PFSK-1 (cell line): ENCODE data around the gene CARD18.

Experiments used
- FOXP2 ChIP-seq: optimal IDR thresholded peaks from 2 replicates; pipeline ENCODE3; 2011; ENCODE audit warnings: borderline replicate concordance, control low read depth, inconsistent platforms; ENCODE audit not compliant: insufficient read depth; ENCODE audit errors: extremely low read length, extremely low read depth
- POLR2AphosphoS5 ChIP-seq: IDR thresholded peaks from 2 replicates; pipeline ENCODE4 v1.6.1; 2012; ENCODE audit warnings: low read depth, mild to moderate bottlenecking, control low read depth, low read length, moderate library complexity
- SIN3A ChIP-seq: IDR thresholded peaks from 2 replicates; pipeline ENCODE4 v1.6.1; 2012; ENCODE audit warnings: mild to moderate bottlenecking, low read length, moderate library complexity, borderline replicate concordance; ENCODE audit not compliant: insufficient read depth
- TAF1 ChIP-seq: IDR thresholded peaks from 2 replicates; pipeline ENCODE4 v1.6.1; 2012; ENCODE audit warnings: low read length, control low read depth, borderline replicate concordance; ENCODE audit not compliant: insufficient read depth
- TF ChIP-seq, protein P1 (sequence below), 2 experiments: IDR thresholded peaks; 2 replicates each; pipeline versions ENCODE4 v1.6.1 to v1.8.0; 2011 to 2012; ENCODE audit warnings: low read depth in 2 of 2, low read length in 2 of 2, control low read depth in 1 of 2, inconsistent platforms in 1 of 2, mild to moderate bottlenecking in 1 of 2, moderate library complexity in 1 of 2; ENCODE audit not compliant: insufficient read depth in 1 of 2

The CARD18 gene

DNA sequence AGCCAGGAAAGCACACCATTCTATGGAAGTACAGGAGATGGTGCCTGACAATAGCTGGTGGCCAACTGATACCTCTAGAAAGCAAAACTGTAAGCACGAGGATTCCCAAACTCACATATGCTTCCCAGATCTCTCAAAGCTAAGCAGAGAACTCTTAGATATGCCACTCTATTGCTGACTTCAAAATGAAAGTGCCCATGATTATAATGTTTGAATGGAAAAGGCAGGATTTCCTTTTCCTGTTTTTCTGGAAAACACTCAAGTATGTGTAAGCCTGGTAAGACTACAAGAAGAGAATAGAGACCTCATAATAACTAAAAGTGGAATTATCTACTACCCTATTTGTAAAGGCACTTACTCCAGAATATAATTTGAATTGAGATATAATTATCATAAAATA, 2.6 kb upstream of the CARD18 start:
- no peak for TF ChIP-seq SIN3A
- no peak for TF ChIP-seq POLR2AphosphoS5
- TF ChIP-seq TAF1 = no peak
- TF ChIP-seq, protein P1, sequence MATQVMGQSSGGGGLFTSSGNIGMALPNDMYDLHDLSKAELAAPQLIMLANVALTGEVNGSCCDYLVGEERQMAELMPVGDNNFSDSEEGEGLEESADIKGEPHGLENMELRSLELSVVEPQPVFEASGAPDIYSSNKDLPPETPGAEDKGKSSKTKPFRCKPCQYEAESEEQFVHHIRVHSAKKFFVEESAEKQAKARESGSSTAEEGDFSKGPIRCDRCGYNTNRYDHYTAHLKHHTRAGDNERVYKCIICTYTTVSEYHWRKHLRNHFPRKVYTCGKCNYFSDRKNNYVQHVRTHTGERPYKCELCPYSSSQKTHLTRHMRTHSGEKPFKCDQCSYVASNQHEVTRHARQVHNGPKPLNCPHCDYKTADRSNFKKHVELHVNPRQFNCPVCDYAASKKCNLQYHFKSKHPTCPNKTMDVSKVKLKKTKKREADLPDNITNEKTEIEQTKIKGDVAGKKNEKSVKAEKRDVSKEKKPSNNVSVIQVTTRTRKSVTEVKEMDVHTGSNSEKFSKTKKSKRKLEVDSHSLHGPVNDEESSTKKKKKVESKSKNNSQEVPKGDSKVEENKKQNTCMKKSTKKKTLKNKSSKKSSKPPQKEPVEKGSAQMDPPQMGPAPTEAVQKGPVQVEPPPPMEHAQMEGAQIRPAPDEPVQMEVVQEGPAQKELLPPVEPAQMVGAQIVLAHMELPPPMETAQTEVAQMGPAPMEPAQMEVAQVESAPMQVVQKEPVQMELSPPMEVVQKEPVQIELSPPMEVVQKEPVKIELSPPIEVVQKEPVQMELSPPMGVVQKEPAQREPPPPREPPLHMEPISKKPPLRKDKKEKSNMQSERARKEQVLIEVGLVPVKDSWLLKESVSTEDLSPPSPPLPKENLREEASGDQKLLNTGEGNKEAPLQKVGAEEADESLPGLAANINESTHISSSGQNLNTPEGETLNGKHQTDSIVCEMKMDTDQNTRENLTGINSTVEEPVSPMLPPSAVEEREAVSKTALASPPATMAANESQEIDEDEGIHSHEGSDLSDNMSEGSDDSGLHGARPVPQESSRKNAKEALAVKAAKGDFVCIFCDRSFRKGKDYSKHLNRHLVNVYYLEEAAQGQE (IDR thresholded peaks at IDR 0.05; ENCODE audit: insufficient read depth in 1 of 2, low read depth in 2 of 2, low read length in 2 of 2) = no peak
- TF ChIP-seq FOXP2 = no peak

DNA sequence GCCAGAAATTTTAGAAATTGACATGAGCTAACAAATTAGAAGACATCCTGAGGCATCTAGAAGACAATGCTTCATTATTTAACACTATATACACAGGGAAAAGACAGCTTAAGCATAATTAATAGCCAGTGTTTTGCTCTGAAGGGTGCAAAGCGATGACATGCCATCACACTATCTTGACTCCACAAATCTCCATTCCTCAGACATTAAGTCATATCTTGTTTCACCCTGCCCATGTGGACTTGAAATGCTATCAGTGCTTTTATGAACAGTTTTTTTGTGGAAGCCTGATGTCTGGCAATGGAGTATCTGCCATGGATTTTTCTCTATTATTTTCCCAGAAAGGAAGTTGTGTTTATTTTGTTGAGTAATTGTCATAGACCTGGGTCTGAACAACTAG, 2.3 kb downstream of the CARD18 start:
- TF ChIP-seq POLR2AphosphoS5 (no peak), FOXP2 (no peak), SIN3A (no peak), TAF1 (no peak)
- TF ChIP-seq, protein P1 (IDR thresholded peaks at IDR 0.05; ENCODE audit: insufficient read depth in 1 of 2, low read depth in 2 of 2, low read length in 2 of 2) = no peak

DNA sequence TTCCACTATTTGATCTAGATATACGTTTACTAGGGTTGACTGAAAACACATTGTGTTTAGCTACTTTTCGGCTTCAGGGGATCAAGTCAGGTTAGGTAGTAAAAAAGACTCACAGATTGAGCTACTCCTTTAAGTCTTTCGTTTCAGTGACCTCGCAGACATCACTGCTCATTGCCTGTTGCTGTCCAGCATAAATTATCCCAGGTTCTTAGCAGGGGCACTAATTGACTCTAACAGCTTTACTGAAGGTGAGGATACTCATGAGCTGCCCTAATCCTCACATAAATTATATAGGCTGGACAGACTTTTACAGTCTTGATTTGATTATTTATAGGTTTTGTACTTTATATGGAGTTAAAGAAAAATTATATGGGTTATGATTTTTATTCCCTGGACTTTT, 3.7 kb downstream of the CARD18 start:
- TF ChIP-seq SIN3A (no peak), POLR2AphosphoS5 (no peak), TAF1 (no peak), FOXP2 (no peak)
- TF ChIP-seq, protein P1 (IDR thresholded peaks at IDR 0.05; ENCODE audit: insufficient read depth in 1 of 2, low read depth in 2 of 2, low read length in 2 of 2) = peak; percentile 29 to 84; a peak in 2 of 4 replicates

DNA sequence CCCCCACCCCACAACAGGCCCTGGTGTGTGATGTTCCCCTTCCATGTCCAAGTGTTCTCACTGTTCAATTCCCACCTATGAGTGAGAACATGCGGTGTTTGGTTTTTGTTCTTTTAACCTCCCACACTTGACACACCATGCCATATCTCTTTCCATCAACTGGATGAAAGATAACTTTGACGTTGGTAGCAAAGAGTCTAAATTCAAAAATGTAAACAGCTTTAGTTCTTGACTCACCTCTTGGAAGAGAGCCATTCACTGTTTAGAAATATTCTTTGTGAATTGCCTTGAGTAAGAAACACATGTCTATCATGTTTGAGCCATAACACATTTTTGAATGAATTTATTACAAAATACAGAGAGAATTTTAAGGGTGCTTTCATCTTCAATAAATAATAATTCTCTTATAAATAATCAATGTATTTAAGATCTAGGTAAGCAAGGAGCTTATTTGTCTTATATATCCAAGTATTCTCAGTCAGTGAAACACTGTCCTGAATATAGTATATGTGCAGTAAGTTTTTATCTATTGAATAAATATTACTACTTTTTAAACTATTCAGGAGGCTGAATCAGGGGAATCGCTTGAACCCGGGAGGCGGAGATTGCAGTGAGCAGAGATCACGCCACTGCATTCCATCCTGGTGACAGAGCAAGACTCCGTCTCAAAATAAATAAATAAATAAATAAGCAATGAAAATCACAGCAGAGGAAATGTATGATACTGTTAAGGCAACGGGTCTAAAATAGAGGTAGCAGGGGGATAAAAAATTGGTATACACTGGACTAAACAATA, 6.7 kb downstream of the CARD18 start:
- TF ChIP-seq, protein P1 (IDR thresholded peaks at IDR 0.05; ENCODE audit: insufficient read depth in 1 of 2, low read depth in 2 of 2, low read length in 2 of 2) = no peak
- TF ChIP-seq TAF1 (no peak), FOXP2 (no peak), POLR2AphosphoS5 (no peak), SIN3A (no peak)

DNA sequence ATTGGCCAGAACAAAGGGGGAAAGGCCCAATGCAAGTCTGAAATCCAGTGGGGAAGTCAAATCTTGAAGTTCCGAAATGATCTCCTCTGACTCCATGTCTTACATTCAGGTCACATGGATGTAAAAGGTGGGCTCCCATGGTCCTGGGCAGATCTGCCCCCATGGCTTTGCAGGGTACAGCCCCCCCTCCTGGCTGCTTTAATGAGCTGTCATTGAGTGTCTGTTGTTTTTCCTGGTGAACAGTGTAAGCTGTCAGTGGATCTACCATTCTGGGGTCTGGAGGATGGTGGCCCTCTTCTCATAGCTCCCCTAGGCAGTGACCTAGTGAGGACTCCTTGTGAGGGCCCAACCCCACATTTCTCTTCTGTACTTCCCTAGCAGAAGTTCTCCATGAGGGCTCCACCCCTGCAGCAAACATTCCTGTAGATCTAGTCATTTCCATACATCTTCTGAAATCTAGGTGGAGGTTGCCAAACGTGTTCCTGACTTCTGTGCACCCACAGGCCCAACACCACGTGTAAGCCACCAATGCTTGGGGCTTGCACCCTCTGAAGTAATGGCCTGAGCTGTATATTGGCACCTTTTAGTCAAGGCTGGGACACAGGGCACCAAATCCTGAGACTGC, 9.3 kb downstream of the CARD18 start:
- TF ChIP-seq POLR2AphosphoS5 (no peak), SIN3A (no peak)
